GM19397 (cell line): Measurements from ENCODE around the gene GET3.
A peak's percentile ranks its signal among the peaks of the same experiment; 100 is the strongest.

Experiments used
- ATAC-seq: cut with Tn5 transposase; IDR thresholded peaks from one replicate; pipeline ENCODE4 v1.9.1; 2021; ENCODE audit warnings: mild to moderate bottlenecking, moderate library complexity; ENCODE audit not compliant: unreplicated experiment

The GET3 gene

GRCh38 chr19:12778017-12778904 is 41.0 kb downstream of the GET3 start:
- no peak for ATAC-seq

- no peak for ATAC-seq
These were observed 41.5 kb downstream of the GET3 start for GRCh38 chr19:12778905-12779161.

- ATAC-seq, result no peak
These were observed 42.1 kb downstream of the GET3 start for GRCh38 chr19:12779162-12779993.

- ATAC-seq, result no peak
These were observed 44.8 kb downstream of the GET3 start for GRCh38 chr19:12782174-12782423.

GRCh38 chr19:12782424-12783290 is 45.4 kb downstream of the GET3 start:
- ATAC-seq, result no peak

GRCh38 chr19:12783291-12783848 is 46.1 kb downstream of the GET3 start:
- ATAC-seq, result no peak

- no peak for ATAC-seq
These were observed 46.6 kb downstream of the GET3 start for GRCh38 chr19:12783849-12784393.

- no peak for ATAC-seq
These were observed 47.1 kb downstream of the GET3 start for GRCh38 chr19:12784394-12784870.

- ATAC-seq, result no peak
These were observed 47.7 kb downstream of the GET3 start for GRCh38 chr19:12784871-12785430.

GRCh38 chr19:12785431-12786031 is 48.2 kb downstream of the GET3 start:
- no peak for ATAC-seq

GRCh38 chr19:12786141-12786870 is 49.0 kb downstream of the GET3 start:
- ATAC-seq, result no peak

GRCh38 chr19:12786952-12787351 is 49.7 kb downstream of the GET3 start:
- ATAC-seq, result no peak

GRCh38 chr19:12787458-12787857 is 50.2 kb downstream of the GET3 start:
- no peak for ATAC-seq

GRCh38 chr19:12788042-12788681 is 50.9 kb downstream of the GET3 start:
- ATAC-seq, result no peak

GRCh38 chr19:12788682-12789097 is 51.4 kb downstream of the GET3 start:
- ATAC-seq, result no peak

GRCh38 chr19:12789098-12789903 is 52.0 kb downstream of the GET3 start:
- no peak for ATAC-seq

GRCh38 chr19:12789904-12790619 is 52.8 kb downstream of the GET3 start:
- peak; percentile 31 for ATAC-seq
